Loucy (cell line): Measurements from ENCODE around the gene RAB27A.
"Not testable (repeated sequence)": the region's sequence is repeated elsewhere in the genome, so short reads cannot be mapped to it uniquely, and the experiment has no call there.

ENCODE experiments used
- H2AFZ ChIP-seq: fragments of 200-600 bp; sonication (generic); 2 replicates; pipeline ENCODE4 v1.6.0; 2016; ENCODE audit warnings: antibody characterized with exemption, mild to moderate bottlenecking, low read length, moderate library complexity
- H3F3A ChIP-seq: fragments of 200-600 bp; 2 replicates; pipeline ENCODE4 v1.6.0; 2016; ENCODE audit warnings: antibody characterized with exemption, low read depth, mild to moderate bottlenecking
- H3K27me3 ChIP-seq: fragments of 200-600 bp; sonication (generic); 2 replicates; pipeline ENCODE4 v1.6.1; 2014; ENCODE audit warnings: low read length, mild to moderate bottlenecking; ENCODE audit not compliant: insufficient read depth, poor library complexity, severe bottlenecking
- H3K36me3 ChIP-seq: fragments of 200-600 bp; sonication (generic); 2 replicates; pipeline ENCODE4 v1.6.1; 2016; ENCODE audit warnings: low read length; ENCODE audit not compliant: insufficient read depth
- H3K4me1 ChIP-seq: fragments of 200-600 bp; sonication (generic); 2 replicates; pipeline ENCODE4 v1.5.1; 2014; ENCODE audit warnings: low read length, mild to moderate bottlenecking; ENCODE audit not compliant: insufficient read depth, poor library complexity, severe bottlenecking
- H3K4me2 ChIP-seq: fragments of 200-600 bp; sonication (generic); 2 replicates; pipeline ENCODE4 v1.6.0; 2014; ENCODE audit warnings: antibody characterized with exemption, low read length, low read depth, mild to moderate bottlenecking; ENCODE audit not compliant: poor library complexity, severe bottlenecking
- H3K4me3 ChIP-seq: fragments of 200-600 bp; sonication (generic); 2 replicates; pipeline ENCODE4 v1.5.1; 2014; ENCODE audit warnings: low read length, mild to moderate bottlenecking, mixed read lengths; ENCODE audit not compliant: poor library complexity, severe bottlenecking
- H3K79me2 ChIP-seq: fragments of 200-600 bp; sonication (generic); 2 replicates; pipeline ENCODE4 v1.6.1; 2014; ENCODE audit warnings: low read length; ENCODE audit not compliant: insufficient read depth
- H3K9ac ChIP-seq: fragments of 200-600 bp; sonication (generic); 2 replicates; pipeline ENCODE4 v1.6.0; 2014; ENCODE audit warnings: mild to moderate bottlenecking, low read depth, low read length, moderate library complexity; ENCODE audit not compliant: poor library complexity, severe bottlenecking
- H3K9me2 ChIP-seq: fragments of 200-600 bp; sonication (generic); replicated peaks from 2 replicates; pipeline ENCODE4 v1.6.1; 2016; ENCODE audit warnings: low read depth, low read length, mixed read lengths
- H3K9me3 ChIP-seq: fragments of 200-600 bp; sonication (generic); 2 replicates; pipeline ENCODE4 v1.6.1; 2014; ENCODE audit warnings: mild to moderate bottlenecking, antibody characterized with exemption, low read length, low read depth; ENCODE audit not compliant: insufficient read depth
- H4K20me1 ChIP-seq: fragments of 200-600 bp; sonication (generic); 2 replicates; pipeline ENCODE4 v1.6.0; 2014; ENCODE audit warnings: antibody characterized with exemption, low read length, mild to moderate bottlenecking; ENCODE audit not compliant: insufficient read depth, poor library complexity, severe bottlenecking
- CTCF ChIP-seq: fragments of 200-600 bp; sonication (generic); conservative IDR thresholded peaks from 2 replicates; pipeline ENCODE4 v1.5.1; 2014; ENCODE audit warnings: mild to moderate bottlenecking, antibody characterized with exemption, low read length
- EZH2phosphoT487 ChIP-seq: fragments of 200-600 bp; IDR thresholded peaks from 2 replicates; pipeline ENCODE4 v1.6.1; 2018; ENCODE audit warnings: antibody characterized with exemption, mild to moderate bottlenecking, moderate library complexity, borderline replicate concordance

Gene RAB27A

GRCh38 chr15:55255714-55256113 is 33.9 kb downstream of the RAB27A start:
- no peaks in the 10 kb centered on the region for H3K9me3 ChIP-seq
- peak overlapping the region; percentile 76 for H3K4me2 ChIP-seq
- H4K20me1 ChIP-seq: no peaks in the 10 kb centered on the region
- H3K9ac ChIP-seq: peak overlapping the region; percentile 57
- peaks cover 86% of the 10 kb centered on the region for H3K79me2 ChIP-seq
- H3F3A ChIP-seq: 0 out of 2 replicates have a peak, but pooled peaks cover 2% of the 10 kb centered on the region
- peak overlapping the region; percentile 55 for H3K4me3 ChIP-seq
- no peak for TF ChIP-seq EZH2phosphoT487
- no peak for TF ChIP-seq CTCF
- H2AFZ ChIP-seq: no peak overlapping the region
- H3K9me2 ChIP-seq: no peaks in the 10 kb centered on the region
- peaks cover 57% of the 10 kb centered on the region for H3K4me1 ChIP-seq
- no peaks in the 10 kb centered on the region for H3K27me3 ChIP-seq
- peaks cover 12% of the 10 kb centered on the region for H3K36me3 ChIP-seq

- no peaks in the 10 kb centered on the region for H3K9me2 ChIP-seq
- H4K20me1 ChIP-seq: no peaks in the 10 kb centered on the region
- no peaks in the 10 kb centered on the region for H3K27me3 ChIP-seq
- H3K36me3 ChIP-seq: peaks cover 6% of the 10 kb centered on the region
- peak overlapping the region; percentile 57 for H3K9ac ChIP-seq
- peaks cover 83% of the 10 kb centered on the region for H3K79me2 ChIP-seq
- peaks cover 63% of the 10 kb centered on the region for H3K4me1 ChIP-seq
- TF ChIP-seq EZH2phosphoT487: no peak
- TF ChIP-seq CTCF: no peak
- H3K9me3 ChIP-seq: no peaks in the 10 kb centered on the region
- H3K4me3 ChIP-seq: peak overlapping the region; percentile 55
- no peak overlapping the region for H2AFZ ChIP-seq
- peak overlapping the region; percentile 76 for H3K4me2 ChIP-seq
- 0 out of 2 replicates have a peak, but pooled peaks cover 2% of the 10 kb centered on the region for H3F3A ChIP-seq
Measured at GRCh38 chr15:55254916-55255679, 34.5 kb downstream of the RAB27A start.

GRCh38 chr15:55253580-55253979 is 36.0 kb downstream of the RAB27A start:
- Histone ChIP-seq H3K9me3 (no peaks in the 10 kb centered on the region), H4K20me1 (no peaks in the 10 kb centered on the region), H3K4me2 (no peak overlapping the region), H3K9ac (no peak overlapping the region), H3K27me3 (no peaks in the 10 kb centered on the region), H3K9me2 (no peaks in the 10 kb centered on the region), H3K79me2 (peaks cover 87% of the 10 kb centered on the region), H3K4me3 (no peak overlapping the region), H2AFZ (no peak overlapping the region), H3K4me1 (peaks cover 64% of the 10 kb centered on the region), H3F3A (0 out of 2 replicates have a peak, but pooled peaks cover 2% of the 10 kb centered on the region), H3K36me3 (peaks cover 10% of the 10 kb centered on the region)
- TF ChIP-seq CTCF (no peak), EZH2phosphoT487 (no peak)

- H3K9me3 ChIP-seq, H3K4me3 ChIP-seq, H4K20me1 ChIP-seq, H3K4me2 ChIP-seq, H3F3A ChIP-seq, H3K9me2 ChIP-seq, H3K9ac ChIP-seq, H2AFZ ChIP-seq, H3K27me3 ChIP-seq: not testable (repeated sequence)
- Histone ChIP-seq H3K4me1 (peaks cover 66% of the 10 kb centered on the region), H3K79me2 (peaks cover 88% of the 10 kb centered on the region), H3K36me3 (peaks cover 10% of the 10 kb centered on the region)
Measured at GRCh38 chr15:55252201-55252600, 37.4 kb downstream of the RAB27A start.
